GF-D8 (cell line): ENCODE measurements around the gene CD9.
"Not testable (repeated sequence)": the region's sequence is repeated elsewhere in the genome, so short reads cannot be mapped to it uniquely, and the experiment has no call there.

Experiments used
- DNase-seq: peaks from one replicate; lab custom pipeline; 2025; lab: John Stamatoyannopoulos, UW

The CD9 gene

DNA sequence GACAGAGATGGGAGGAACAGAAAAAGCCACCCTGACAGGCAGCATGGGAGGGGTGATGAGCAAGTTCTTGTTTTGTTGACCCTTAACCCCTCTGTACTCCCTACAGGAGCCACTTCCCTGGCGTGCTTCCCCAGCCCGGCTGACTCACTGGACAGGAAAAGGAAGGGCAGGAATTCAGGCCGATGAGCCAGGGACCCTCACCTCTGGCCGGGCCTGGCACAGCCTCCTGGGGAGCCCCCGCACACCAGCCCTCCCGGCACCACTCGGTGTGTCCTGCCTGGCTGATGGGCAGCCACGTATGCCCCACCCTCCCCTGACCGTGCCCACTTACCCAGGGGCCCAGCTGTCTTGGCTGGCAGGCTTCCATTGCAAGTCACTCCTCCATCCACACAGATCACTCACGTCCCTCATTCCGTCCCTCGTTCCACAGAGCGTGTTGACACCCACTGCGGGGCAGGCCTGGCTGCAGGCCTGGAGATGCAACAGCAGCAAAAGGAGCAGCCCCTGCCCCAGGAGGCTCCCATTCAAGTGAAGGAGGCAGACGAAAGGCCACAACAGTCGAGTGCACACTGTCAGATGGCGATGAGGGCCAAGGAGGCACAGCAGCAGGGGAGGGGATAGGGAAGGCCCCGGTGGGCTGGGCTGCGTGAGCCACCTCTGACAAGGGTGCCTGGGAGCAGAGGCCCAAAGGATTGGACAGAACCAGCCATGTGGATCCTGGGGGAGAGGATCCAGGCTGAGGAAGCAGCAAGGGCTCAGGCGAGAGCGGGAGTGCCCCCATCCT, 19.7 kb upstream of the CD9 start:
- no peak for DNase-seq

- no peak for DNase-seq
These were observed 19.0 kb upstream of the CD9 start for GRCh38 chr12:6181166-6181565.

DNA sequence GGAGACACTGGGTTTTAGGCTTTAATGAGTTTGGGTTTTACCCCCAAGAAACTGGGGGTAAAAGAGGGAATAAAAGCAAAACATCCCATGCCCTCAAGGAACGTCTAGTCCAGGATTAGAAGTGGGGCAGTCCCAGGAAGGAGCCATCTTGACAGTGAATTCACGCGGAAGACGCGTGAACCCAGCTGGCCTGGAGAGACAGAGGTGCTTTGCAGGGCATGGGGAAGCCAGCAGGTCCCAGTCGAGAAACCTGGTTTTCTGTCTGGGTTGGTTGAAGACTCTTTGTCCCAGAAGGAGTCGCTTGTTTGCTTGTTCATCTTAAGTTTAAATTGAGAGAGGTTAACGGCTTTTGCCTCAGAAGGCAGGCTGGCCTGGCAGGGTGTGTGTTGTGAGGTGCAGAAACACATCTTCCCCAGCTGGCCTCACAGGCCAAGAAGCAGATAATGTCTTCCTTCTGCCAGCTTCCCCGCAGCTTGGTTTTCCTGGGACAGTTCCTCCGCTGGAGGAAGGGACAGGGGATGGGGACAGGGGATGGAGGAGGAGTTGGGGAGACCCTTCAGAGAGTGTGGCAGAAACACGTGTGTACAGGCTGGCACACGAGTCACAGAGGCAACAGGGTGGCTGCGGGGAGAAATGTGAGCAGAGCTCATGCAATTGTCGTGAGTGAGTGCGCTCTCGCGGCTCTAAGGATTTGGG, 18.5 kb upstream of the CD9 start:
- no peak for DNase-seq

- DNase-seq, result no peak
These were observed 17.8 kb upstream of the CD9 start for GRCh38 chr12:6182279-6182898.

DNA sequence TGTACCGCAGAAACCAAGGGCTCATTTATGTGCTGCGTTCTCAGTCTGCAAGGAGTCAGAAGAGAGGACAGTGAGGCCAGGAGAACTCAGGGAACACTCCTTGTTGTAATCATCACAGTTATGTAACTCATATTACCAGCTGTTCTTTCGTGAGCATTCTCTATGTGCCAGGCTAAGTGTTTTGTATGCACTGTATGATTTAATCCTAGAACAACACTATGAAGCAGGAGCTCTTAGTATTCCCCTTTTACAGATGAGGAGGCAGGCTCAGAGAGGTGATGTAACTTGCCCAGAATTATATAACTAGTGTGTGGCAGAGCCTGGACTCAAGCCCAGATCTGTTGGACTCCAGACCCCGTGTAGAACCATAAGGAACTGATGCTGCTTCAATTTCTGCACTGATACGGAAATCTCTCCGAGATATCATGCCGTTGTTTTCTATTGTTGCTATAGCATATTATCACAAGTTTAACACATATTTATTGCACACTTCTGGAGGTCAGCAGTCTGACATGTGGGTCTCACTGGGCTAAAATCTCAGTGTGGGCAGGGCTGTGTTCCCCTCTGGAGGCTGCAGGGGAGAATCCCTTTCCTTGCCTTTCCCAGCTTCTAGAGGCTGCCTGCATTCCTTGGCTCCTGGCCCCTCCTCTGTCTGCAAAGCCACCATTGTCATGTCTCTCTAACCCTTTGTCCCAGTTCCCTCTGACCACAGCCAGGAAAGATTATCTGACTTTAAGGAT, 16.3 kb upstream of the CD9 start:
- DNase-seq, result no peak

DNA sequence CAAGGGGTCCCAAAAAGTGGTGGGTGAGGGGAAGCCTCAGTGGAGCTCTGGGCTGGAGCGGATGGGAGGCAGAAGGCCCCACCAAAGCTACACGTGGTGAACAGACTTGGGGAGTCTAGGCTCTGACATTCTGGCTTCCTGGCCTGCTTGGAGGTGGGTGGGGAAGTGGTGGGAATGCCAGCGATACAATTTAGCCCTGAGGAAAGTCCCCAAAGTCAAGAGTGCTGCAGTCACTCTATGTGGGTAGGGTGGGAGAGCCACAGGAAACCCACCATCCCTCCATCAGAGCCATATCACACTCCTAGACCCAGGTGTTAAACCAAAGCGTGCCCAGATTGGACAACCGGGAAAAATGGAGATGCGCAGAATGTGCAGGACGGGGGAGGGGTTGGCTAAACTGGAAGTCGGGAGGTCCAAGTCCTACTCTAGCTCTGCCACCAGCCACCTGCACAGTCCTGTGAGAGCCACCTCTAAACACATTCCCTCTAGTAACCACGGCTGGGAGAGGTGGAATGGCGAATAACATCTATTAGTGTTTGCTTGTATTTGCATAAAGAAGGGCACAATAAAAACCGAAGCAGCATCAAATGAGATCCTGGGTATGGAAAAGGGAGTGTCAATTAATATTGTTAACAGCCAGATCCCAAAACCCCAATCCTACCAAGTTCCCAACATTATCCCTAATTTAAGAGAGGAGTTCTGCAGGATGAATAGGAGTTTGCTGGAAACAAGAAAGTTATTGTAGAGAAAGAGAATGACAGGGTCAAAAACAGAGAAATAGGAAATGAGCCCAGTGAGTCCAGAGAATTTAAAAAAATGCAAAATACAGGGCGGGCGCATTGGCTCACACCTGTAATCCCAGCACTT, 14.0 kb upstream of the CD9 start:
- DNase-seq, result no peak

DNA sequence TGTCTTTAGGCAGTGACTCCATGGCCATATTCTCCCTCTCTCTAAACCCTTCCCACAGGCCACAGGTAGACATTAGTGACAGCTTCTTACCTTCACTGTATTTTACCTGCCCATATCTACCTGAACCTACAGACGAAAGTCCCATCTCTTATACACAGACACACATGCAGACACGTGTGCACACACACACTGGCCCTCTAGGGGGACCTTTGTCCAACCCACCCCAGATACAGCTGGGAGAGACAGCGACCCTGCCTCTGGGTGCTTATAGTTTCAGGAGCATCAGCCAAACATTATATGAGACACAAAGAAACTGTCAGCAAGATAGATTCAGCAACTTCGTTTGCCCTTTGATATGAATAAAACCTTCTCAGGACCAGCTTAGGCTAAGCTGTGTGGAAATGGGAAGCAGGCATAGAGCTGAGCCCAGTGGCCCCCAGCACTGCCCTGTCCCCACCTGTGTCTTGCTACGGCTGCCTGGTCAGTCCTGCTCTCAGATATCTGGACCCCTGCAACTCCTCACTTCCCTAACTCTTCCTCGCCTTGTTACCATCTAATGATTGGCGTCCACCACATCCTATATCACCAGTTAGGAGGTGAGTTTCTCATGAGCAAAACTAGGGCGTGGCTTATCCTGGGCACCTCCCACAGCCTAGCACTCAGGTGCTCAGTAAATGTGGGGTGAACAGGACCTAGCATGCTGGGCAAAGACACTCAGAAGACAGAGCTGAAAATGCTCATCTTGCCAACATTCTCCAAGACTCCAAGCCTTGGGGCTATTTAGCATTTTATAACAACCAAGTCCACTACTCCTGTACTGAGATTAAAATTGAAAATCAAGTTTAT, 12.0 kb upstream of the CD9 start:
- DNase-seq, result no peak

DNA sequence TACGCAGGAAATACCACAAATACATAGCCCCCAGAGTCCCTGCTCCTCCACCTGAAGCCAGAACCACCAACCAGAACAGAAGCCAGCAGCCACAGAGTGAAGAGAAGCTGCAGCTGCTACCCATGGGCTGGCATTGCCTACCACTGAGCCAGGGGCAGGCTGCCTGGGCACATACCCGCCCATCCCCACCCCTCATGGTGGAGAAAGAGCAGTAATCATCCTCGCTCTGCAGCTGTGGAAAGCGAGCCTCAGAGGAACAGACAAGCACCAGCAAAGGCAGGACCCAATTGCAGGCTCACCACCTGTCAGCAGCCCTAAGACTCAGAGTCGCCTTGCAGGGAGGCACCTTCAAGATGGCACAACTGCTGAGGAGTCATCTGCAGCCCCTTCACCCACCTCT, 11.2 kb upstream of the CD9 start:
- DNase-seq, result no peak

DNA sequence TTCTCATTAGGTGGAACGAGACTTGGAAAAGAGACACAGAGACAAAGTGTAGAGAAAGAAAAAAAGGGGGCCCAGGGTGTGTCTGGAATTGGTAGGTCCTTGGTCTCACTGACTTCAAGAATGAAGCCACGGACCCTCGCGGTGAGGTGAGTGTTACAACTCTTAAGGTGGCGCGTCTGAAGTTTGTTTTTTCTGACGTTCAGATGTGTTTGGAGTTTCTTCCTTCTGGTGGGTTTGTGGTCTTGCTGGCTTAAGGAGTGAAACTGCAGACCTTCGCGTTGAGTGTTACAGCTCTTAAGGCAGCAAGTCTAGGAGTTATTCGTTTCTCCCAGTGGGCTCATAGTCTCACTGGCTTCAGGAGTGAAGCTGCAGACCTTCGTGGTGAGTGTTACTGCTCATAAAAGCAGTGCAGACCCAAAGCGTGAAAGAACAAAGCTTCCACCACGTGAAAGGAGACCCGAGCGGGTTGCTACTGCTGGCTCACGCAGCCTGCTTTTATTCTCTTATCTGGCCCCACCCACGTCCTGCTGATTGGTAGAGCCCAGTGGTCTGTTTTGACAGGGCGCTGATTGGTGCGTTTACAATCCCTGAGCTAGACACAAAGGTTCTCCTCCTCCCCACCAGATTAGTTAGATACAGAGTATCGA, 10.1 kb upstream of the CD9 start:
- not testable (repeated sequence) for DNase-seq

GRCh38 chr12:6190767-6191530, 9.3 kb upstream of the CD9 start:
- DNase-seq, result not testable (repeated sequence)

DNA sequence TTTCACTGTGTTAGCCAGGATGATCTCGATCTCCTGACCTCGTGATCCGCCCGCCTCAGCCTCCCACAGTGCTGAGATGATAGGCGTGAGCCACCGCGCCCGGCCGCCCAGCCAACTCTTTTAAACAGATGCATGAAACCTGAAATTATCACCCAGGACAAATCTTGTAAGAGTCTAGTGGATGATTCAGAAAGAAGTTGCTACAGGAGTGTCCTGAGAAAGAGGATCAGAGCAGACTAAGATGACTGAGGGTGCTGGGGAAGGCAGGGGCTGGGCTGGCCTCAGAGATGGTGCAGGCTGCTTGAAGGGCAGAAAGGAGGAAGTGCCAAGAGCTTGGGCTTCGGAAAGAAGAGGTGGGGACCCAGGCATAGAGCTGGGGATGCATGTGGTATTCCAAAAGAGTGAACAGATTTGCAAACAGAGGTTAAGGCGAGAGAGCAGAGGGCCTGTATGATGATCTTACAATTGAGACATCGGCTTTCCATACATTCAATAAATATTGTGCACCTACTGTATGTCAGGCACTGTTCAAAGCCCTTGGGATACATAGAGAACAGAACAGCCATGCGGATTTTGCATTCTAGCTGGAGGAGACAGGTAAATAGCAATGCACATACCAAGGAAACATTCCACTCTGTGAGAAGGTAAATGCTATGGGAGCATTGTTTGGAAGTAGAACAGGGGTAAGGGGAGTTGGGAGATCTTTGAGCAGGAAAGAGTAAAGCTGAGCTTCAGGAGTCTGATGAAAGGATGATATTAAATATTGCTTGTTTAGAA, 7.4 kb upstream of the CD9 start:
- DNase-seq, result no peak

GRCh38 chr12:6193853-6194815, 6.1 kb upstream of the CD9 start:
- no peak for DNase-seq

- DNase-seq, result no peak
These were observed 4.3 kb upstream of the CD9 start for GRCh38 chr12:6195665-6196535.

- no peak for DNase-seq
These were observed 2.1 kb upstream of the CD9 start for GRCh38 chr12:6198051-6198450.

DNA sequence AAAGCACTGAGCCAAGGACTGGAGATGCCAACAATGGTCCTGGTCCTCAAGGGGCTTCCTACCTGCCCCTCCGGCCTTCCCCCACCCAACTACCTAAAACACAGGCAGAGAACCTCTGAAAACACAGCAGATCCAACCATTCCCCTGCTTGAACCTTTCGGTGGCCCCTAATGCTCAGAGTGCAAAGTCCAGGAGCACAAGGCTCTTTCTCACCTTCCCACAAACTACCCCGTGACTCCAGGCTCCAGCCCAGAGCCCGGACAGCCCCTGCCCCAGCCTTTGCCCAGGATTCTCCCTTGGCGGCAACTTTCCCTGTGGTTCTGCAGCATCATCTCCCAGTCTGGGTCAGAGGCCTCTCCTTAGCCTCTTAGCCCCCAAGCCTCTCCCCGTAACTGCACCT, 1.6 kb upstream of the CD9 start:
- DNase-seq, result no peak

GRCh38 chr12:6198985-6199530, 1.1 kb upstream of the CD9 start:
- no peak for DNase-seq
